GM19043 (cell line): Measurements from ENCODE around the gene MGAT5.
"Not testable (repeated sequence)": the region's sequence is repeated elsewhere in the genome, so short reads cannot be mapped to it uniquely, and the experiment has no call there.

Experiments
- ATAC-seq: cut with Tn5 transposase; IDR thresholded peaks from one replicate; pipeline ENCODE4 v1.9.1; 2021; ENCODE audit warnings: low read depth; ENCODE audit not compliant: unreplicated experiment

MGAT5 gene

DNA sequence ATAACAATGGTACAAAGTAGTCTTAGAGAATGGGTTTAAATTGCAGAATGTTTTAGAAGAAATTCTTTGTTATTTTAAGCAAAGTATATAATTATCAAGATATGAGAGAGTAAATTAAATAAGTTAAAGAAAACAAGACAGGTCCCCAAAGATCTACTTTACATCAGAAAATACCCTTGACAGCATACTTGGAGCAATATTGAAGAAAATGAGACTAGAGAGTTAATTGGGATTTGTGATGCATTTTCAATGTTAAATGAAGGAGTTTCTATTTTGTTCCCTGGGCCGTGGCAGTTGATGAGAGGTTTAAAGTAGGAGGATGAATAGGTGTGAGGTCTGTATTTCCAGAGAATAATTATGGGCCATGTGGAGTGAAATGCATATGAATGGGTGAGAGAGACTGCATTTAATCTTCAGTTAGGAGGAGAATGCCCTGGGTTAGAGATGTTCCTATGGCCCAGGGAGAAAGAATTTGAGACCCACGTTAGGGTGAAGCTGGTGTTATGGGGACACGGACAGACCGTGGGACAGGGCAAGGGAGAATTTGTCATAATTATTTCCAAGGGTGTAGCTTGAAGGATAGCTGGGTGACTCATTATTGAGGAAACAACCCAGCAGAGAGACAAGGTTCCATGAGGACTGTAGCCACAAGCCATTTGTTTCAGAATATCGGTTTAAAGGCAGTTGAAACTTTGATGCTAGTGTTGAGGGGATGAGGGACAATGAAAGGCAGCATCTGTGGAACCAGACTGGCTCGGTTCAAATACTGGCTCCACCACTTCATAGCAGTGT is 22.7 kb downstream of the MGAT5 start:
- ATAC-seq: no peak

DNA sequence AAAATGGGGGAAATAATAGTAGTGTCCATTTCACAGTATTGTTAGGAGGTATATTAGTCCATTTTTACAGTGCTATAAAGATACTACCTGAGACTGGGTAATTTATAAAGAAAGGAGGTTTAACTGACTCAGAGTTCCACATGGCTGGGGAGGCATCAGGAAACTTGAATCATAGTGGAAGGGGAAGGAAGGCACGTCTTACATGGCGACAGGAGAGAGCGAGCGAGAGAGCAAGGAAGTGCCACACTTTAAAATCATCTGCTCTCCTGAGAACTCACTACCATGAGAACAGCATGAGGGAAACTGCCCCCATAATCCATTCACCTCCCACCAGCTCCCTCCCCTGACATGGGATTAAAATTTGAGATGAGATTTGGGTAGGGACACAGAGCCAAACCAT is 23.4 kb downstream of the MGAT5 start:
- ATAC-seq: no peak

DNA sequence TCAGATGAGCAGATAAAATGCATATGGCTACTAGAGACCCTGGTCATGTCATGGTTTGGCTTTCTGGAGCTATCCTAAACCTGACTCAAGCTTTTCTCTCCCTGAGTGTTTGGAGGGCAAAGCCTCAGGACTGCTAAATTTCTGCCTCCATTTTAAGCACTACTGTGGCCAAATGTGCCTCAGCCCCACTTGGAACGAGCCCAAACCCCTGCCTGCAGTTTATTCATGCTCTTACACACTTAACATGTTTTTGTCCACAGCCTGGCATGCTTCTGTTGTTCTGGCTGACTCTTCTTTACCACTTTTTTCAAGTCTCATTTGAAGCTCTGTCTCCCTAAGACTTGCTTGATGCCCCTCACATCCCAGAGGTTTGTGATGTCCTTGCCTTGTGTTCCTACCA is 24.7 kb downstream of the MGAT5 start:
- ATAC-seq: no peak

DNA sequence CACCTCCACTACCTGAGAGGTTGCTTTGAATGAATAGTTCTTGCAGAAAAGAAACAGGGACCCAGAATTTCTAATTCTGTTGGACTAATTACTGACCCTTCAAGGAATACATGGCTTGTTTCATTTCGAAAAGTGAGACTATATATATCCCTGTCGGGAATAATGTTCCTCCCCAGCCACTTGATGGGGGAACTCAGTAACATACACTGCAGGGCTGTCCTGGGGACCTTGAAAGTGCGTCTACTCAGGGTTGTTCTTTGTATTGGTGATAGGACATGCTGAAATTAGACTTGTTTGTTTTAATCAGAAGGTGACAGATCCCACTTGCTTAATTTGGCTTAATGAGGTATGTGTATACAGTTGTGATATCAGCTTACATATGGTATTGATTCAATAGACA is 25.5 kb downstream of the MGAT5 start:
- no peak for ATAC-seq

DNA sequence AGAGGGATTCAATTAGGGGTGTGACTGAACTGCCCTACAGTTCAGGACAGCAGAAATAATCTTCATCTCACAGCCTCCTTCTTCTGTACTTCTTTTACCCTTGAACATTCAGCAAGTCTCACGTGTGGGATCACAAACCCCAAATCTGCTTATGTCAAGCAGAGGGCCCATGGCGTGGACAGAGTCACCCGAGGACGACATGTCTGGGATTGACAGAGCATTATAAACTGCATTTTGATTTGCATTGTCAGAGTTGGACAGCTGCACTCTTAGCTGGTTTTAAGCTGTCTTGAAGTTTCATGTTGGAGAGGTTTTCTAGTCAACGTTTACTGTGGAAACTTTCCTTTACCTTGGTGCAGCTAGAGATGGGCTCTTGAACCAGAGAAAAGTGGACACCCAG is 26.4 kb downstream of the MGAT5 start:
- ATAC-seq: no peak

DNA sequence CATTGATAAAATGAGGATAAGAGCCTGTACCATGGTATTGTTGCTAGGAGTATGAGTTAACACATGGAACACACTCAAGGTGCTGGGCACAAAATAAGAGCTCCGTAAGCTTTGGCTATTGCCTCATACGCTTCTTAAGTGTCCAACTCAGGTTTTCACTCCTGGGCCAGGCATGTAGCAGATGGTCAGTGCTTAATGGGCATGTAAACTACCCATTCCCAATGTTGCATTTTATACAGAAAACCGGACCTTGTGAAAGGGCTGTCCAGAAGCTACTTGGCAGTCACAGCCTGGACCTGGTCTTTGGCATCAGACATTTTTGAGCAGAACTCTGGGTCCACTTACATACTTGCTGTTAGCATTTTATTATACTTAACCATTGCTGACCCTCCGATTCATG is 26.9 kb downstream of the MGAT5 start:
- no peak for ATAC-seq

DNA sequence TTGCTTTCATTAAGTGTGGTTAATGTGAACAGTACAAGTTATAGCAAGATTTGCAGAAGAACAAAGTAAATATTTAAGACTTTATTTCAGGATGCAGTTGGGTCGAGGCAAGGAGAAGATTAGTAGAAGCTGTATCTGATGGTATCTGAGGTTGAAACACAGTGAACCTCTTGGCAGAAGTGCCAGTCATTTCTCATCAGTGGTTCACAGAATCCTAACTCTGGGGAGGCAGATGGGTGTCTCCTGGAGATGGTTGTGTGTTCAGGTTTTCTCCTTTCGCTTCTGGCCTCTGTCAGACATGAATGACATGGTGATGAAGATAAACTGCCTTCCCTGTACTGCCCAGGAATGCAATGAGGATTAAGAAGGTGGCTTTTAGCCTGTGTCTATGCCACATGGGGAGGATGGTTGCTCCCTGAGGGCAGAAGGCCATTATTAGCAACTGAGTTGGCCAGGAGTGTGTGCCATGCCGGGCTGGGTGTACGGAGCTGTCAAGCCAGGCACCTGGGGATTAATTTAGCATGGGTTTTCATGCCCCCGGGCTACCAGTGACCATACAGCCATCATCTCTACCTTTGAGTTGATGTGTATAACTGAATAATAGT is 28.0 kb downstream of the MGAT5 start:
- no peak for ATAC-seq

DNA sequence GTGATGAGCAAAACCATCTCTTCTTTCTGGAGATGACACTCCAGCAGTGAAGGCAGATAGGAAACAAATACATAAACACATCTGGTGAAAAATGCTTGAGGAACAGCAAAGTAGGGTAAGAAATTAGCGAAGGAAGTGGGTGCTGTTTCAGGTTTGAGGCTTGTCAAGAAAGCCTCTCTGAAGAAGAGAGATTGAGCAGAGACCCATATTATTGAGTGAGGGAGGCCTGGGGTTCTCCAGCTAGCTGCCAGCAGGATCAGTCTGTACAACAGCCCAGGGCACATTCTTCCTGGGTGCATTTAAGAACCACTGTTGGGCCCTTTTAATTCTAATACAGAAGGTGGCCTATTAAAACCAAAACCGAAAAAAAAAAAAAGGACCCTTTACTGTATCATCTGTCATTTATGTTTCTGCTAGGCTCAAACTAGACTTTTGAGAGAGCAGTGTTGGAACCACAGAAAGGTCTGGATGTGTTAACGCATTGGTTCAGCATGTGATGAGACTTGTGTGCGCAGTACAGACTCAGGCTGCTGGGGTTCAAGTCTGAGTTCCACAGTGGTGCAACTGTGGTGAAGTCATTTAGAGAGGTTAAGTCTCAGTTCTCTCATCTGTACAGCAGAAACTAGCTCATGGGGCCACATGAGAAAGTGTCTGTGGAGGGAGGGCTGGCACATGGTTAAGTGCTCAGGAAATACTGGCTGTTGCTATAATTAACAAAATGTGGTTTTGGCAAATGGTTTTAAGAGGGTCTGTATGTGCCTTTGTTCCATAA is 28.9 kb downstream of the MGAT5 start:
- peak; percentile 87 for ATAC-seq

DNA sequence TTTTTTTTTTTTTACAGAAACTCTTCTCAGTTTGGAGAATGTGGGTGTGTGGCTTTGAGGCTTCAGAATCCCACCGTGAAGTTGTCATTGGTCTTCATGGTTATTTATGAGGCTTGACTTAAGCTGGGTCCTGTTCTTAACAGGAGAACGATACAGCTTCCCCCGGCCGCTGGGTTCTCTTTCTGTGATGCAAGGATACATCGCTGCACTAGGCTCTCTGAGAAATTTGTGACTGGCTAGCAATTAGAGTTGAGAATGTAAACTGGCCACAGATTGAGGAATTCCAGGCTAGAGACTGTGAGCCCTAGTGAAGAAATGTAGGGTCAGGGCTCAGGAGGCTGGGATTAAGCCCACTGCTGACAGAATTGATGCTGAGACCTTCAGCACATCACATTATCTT is 29.8 kb downstream of the MGAT5 start:
- no peak for ATAC-seq

DNA sequence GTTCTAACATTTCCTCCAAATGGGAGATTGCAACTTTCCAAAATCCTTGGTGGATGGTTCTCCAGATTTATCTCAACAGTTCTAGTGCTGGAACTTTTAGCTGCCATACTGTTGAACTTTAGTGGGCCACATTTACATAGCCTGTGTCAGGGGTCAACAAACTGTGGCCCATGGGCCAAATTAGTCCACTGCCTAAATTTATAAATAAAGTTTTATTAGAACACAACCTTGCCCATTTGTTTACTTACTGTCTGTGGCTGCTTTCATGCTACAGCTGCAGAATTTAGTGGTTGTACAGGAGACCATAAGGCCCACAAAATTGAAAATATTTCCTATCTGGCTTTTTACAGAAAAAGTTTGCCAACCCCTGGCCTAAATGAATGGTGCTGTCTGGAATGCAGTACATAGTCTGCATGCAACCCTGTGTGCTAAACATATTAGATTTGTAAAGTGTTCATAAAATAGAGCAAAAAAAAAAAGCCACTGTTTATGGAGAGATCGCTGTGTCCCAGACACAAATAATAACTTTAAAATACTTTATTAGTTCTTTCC is 30.3 kb downstream of the MGAT5 start:
- no peak for ATAC-seq

DNA sequence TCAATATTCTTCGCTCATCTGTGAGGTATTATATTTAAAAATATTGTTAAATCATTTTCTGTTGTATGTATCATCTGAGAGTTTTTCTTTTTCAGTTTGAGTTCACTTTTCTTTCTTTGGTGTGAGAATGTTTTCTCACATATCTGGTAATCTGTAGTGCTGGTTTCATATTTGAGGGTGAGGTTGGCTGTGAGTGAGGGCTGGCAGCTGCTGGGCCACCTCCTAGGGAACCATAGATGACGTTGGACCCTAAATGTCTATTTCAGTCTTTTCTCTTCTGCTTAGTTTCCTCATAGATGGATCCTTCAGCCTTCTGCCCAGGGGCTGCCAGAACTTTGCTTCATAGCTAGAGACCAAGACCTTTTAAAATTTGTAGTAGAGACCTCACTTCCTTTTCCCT is 33.5 kb downstream of the MGAT5 start:
- peak; percentile 40 for ATAC-seq

DNA sequence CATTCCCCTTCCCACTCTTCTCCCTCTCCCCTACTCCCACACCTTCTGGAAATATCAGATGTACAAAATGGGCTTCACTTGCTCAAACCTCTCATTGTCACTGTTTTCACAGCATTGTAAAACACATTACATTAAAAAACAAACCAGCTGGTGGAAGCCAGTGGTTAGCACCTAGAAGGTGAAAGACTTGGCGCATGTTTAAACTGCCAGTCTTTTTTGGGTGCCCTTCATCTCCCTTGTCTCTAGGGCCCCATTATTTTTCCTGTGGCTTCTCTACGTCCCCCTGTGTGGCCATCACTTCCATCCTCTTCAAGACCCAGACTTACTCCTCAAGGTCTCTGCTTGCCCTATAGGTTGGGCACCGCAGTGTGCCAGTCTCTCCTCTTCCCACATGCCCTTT is 34.9 kb downstream of the MGAT5 start:
- ATAC-seq: no peak

DNA sequence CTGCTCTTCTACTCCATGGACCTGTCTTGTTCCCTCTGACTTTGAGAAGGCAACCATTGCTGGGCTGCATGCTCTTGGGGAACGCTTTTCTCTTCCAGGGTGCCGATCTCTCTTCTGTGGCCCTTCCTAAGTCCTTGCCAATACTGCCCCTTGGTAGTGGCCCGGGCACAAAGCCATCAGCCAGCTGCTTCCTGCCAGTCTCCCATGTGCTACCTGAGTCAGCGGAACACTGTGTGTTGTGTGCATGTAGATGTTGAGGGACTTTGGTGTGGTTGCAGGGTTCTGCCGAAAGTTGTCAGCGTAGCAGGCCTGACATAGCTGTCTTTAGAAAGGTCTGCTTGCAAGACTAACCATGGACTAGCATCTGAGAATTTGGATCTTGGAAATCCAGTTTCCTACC is 35.4 kb downstream of the MGAT5 start:
- ATAC-seq: no peak

DNA sequence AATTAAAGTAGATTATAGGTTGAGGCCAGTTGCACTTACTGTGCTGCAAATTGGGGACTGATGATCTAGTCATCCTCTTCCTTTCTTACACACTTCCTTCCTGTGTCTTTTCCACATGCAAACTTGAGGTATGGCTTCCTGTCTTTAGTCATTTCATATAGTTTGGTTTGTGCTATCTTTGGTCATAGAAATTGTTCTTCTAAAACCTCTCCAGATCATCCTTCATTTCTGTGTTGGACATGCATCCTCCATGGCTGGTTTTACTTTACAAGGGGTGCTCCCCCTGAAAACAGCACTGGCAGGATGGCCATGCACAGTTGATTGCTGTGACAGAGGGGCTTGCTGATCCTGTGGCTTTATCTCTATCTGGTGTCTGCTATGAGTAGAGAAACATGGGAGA is 36.5 kb downstream of the MGAT5 start:
- ATAC-seq: peak; percentile 52

DNA sequence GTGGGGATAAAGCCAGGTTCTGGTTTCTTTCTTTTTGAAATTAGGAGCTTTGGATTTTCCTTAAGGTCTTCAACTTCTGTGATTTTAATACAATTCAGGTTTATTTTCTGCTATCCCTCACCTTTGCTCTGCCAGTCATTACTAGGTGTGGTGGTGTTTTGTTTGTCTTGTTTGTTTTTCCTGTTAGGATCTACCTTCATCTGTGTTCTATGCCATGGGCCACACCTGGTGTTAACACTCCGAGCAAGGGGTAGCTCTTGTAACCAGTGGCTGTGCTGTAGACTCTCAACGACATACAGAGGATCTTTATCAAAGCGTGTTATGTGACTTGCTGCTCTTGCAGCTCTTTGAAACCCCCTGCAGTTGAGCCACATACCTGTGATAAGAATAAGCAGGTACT is 38.6 kb downstream of the MGAT5 start:
- no peak for ATAC-seq

DNA sequence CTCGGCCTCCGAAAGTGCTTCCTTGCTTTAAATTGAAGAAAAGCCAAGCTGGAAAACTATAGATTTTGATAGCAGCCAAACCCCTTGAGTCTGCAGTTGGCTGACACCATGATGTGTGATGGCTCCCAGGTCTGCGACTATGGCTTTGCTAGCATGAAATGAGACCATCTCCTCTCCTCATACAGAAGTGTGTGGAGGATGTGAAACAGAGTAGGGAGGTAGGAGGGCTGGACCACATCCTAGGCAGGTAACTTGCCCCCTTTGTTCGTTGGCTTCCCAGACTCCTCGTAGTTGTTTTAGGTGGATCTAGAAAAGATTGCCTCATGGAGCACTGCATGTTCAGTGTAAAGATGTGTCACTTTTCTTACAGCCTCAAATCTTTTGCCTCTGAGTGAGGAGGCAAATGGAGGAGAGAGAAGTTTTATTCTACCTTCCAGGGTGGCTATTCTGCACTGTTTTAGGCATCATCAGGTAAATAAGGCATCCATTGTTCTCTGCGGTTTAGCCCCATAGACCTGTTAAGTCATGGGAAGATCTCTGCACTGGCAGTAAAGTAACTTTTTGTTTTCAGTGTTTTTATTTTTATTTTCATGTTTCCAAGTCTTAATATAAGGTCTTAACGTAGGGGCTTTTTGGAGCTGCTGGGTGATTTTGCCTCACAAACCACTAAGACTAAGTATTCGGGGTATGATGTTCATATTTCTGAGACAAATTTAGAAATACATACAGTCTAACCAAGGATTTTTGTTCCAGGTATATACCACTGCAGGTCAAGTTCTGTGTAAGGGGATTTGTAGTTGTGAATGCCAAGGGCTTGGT is 40.1 kb downstream of the MGAT5 start:
- no peak for ATAC-seq

DNA sequence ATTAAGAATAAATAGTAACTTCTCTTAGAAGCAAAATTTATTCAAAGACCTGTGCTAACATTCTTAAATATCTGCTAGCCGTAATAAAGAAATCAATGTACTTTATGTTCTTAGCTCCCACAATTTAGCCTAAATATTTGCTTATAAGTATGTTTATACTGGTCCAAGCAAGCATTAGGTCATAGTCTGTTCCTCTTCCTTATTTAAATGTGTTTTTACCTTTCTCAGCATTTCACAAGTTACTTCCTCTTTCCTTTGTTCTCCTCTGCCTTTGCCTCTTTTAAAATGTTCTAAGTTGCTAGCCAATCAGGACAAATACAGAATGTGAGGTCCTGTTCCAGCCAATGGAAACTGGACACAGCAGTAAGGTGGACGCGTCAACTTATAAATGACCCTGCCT is 40.7 kb downstream of the MGAT5 start:
- ATAC-seq: not testable (repeated sequence)

DNA sequence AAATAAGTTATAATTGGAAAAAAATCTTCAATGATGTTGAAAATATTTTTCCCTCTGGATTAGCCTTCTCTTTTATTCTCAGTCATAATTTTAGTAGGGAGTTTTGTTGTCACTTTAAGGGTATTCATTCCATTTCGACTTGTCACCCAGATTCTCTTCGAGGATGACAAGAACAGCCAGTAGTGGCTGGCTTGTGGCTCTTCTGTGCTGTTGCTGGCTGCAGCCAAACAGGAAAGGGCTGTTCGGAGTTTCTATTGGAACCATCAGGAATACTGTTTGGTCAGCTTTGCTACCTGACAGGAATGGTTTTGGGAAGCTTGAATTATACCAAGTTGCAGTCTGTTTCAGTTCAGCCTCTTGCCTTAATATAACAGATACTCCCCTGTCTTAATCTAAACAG is 41.6 kb downstream of the MGAT5 start:
- no peak for ATAC-seq

DNA sequence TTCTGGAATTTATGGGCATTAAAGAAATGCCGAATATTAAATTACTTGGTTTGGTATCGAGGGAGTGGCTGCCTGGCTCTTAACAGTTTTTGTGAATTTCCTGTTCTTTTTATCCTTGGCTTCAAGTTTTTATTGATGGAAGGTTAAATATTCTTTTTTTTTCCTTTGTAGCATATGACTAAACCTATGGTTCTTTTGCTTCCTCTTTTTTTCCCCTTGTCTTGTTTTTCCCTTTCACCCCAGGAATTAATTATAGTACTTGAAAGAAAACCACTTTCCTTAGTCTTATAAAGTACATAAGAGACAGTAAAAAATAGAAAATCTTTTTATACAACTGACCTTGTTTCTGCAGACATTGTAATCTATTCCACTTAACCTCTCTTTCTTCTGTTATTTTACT is 42.4 kb downstream of the MGAT5 start:
- no peak for ATAC-seq

DNA sequence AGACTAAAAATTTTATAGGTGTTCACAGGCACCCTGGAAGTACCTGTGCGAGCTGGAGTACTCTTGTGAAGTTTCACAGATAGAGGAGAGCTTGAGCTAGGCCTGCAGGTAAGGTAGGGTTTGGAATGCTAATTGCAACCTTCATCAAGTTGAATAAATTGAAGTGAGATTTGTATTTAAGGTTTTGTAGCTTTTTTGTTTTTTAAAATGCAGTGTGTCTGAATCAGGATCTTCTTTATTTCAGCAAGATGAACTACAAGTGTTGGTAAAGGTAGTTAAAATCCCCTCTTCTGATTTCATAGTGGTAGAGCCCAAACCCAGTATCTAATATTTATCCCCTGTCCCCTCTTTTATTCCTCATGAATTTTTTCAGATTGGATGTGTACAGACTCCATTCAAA is 45.5 kb downstream of the MGAT5 start:
- no peak for ATAC-seq

DNA sequence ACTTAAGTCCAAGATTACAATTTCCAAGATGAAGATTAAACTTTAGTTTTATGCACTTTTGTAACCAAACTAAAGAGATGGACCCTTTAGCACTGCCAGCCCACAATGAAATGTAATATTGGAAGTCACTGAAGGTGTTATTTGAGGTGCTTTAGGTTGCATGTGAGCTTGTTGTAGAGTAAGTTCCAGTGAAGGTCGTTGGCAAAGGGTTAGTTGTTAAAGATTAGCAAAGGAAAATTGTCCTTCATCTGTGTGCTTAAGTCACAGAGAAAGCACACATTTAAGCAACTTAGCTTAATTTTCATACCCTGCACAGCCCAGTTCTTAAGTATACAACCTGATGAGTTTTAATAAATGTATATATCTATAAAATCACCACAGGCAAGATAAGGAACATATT is 46.7 kb downstream of the MGAT5 start:
- no peak for ATAC-seq
